Stimulated activated effector memory CD8-positive, alpha-beta T cell treated with anti-CD3 and anti-CD28 coated beads, Interleukin-12 subunit alpha, Interleukin-12 subunit beta, amount 100 ng/mL, for 72 hours (primary cell): ENCODE measurements around the gene RUVBL2.
A peak's percentile ranks its signal among the peaks of the same experiment; 100 is the strongest.
"Not testable (repeated sequence)": the region's sequence is repeated elsewhere in the genome, so short reads cannot be mapped to it uniquely, and the experiment has no call there.

Experiments
- ATAC-seq: fragments of 150-1000 bp; cut with Tn5 transposase; 2 replicates; pipeline ENCODE4 v1.10.0; 2021
- DNase-seq, 2 donors: peaks; one replicate each; pipeline ENCODE4 v3.0.0; 2021 to 2022; ENCODE audit warnings: low spot score in 2 of 2
- H3K27ac Mint-ChIP-seq: one replicate; pipeline ENCODE4 v1.8.0; 2022; ENCODE audit warnings: mild to moderate bottlenecking, mixed read lengths
- H3K36me3 Mint-ChIP-seq: one replicate; pipeline ENCODE4 v1.8.0; 2022; ENCODE audit warnings: mild to moderate bottlenecking, mixed read lengths
- H3K4me1 Mint-ChIP-seq: one replicate; pipeline ENCODE4 v1.8.0; 2022; ENCODE audit warnings: mixed read lengths
- H3K4me3 Mint-ChIP-seq: one replicate; pipeline ENCODE4 v1.8.0; 2022; ENCODE audit warnings: mild to moderate bottlenecking, mixed read lengths
- H3K9me3 Mint-ChIP-seq: one replicate; pipeline ENCODE4 v1.8.0; 2022; ENCODE audit warnings: mixed read lengths

RUVBL2 gene

GRCh38 chr19:49031642-49032301 lies 38.1 kb downstream of the RUVBL2 start, which contains the start of gene CGB2:
Gene CGB2 (plus strand): TSS chr19:49031890. CDS start chr19:49032096, 206 bp downstream.
- H3K4me1 Mint-ChIP-seq, H3K9me3 Mint-ChIP-seq, H3K36me3 Mint-ChIP-seq: not testable (repeated sequence)
- H3K27ac Mint-ChIP-seq: peak within 1 kb of the TSS; percentile 94
- H3K4me3 Mint-ChIP-seq: peak within 1 kb of the TSS; percentile 22
- peak; percentile 58 to 90 for DNase-seq
- peak; percentile 91 for ATAC-seq

- DNase-seq: peak in 1 of 2 donors; percentile 77
- H3K9me3 Mint-ChIP-seq, H3K27ac Mint-ChIP-seq, H3K4me1 Mint-ChIP-seq, H3K36me3 Mint-ChIP-seq, H3K4me3 Mint-ChIP-seq: not testable (repeated sequence)
- peak; percentile 57 for ATAC-seq
Measured at GRCh38 chr19:49036815-49037214, 43.1 kb downstream of the RUVBL2 start, which contains the start of gene CGB1. Gene CGB1 (minus strand): TSS chr19:49036895. CDS start chr19:49036711, 184 bp downstream.

GRCh38 chr19:49038111-49038510 lies 44.4 kb downstream of the RUVBL2 start:
- not testable (repeated sequence) for DNase-seq, H3K4me3 Mint-ChIP-seq, ATAC-seq, H3K4me1 Mint-ChIP-seq, H3K9me3 Mint-ChIP-seq, H3K27ac Mint-ChIP-seq, H3K36me3 Mint-ChIP-seq

GRCh38 chr19:49038557-49039276 lies 45.0 kb downstream of the RUVBL2 start:
- H3K9me3 Mint-ChIP-seq, H3K27ac Mint-ChIP-seq, H3K36me3 Mint-ChIP-seq, H3K4me3 Mint-ChIP-seq, H3K4me1 Mint-ChIP-seq, DNase-seq: not testable (repeated sequence)
- peak; percentile 57 for ATAC-seq

GRCh38 chr19:49039736-49040135 lies 46.0 kb downstream of the RUVBL2 start:
- H3K4me1 Mint-ChIP-seq, ATAC-seq, H3K27ac Mint-ChIP-seq, H3K9me3 Mint-ChIP-seq, DNase-seq, H3K4me3 Mint-ChIP-seq, H3K36me3 Mint-ChIP-seq: not testable (repeated sequence)

- Mint-ChIP-seq H3K9me3 (no peaks in the 10 kb centered on the region), H3K4me3 (no peak overlapping the region), H3K27ac (no peak overlapping the region), H3K36me3 (no peaks in the 10 kb centered on the region), H3K4me1 (no peaks in the 10 kb centered on the region)
- ATAC-seq (no peak), DNase-seq (no peak)
Measured at GRCh38 chr19:49042177-49042576, 48.5 kb downstream of the RUVBL2 start.

GRCh38 chr19:49042666-49043065 lies 49.0 kb downstream of the RUVBL2 start:
- H3K4me3 Mint-ChIP-seq, H3K9me3 Mint-ChIP-seq, ATAC-seq, H3K36me3 Mint-ChIP-seq, DNase-seq, H3K4me1 Mint-ChIP-seq, H3K27ac Mint-ChIP-seq: not testable (repeated sequence)

GRCh38 chr19:49043548-49043947 lies 49.9 kb downstream of the RUVBL2 start, which contains the start of gene CGB5:
Gene CGB5 (plus strand): TSS chr19:49043848. CDS start chr19:49044210, 362 bp downstream.
- H3K4me1 Mint-ChIP-seq, H3K36me3 Mint-ChIP-seq, H3K4me3 Mint-ChIP-seq, DNase-seq, ATAC-seq, H3K27ac Mint-ChIP-seq, H3K9me3 Mint-ChIP-seq: not testable (repeated sequence)

- H3K36me3 Mint-ChIP-seq, H3K4me3 Mint-ChIP-seq, ATAC-seq, H3K27ac Mint-ChIP-seq, H3K4me1 Mint-ChIP-seq, DNase-seq, H3K9me3 Mint-ChIP-seq: not testable (repeated sequence)
Measured at GRCh38 chr19:49049011-49049410, 55.3 kb downstream of the RUVBL2 start, which contains the start of gene CGB8. Gene CGB8 (minus strand): TSS chr19:49049111. CDS start chr19:49048739, 372 bp downstream.

- H3K36me3 Mint-ChIP-seq, H3K4me1 Mint-ChIP-seq, H3K27ac Mint-ChIP-seq: not testable (repeated sequence)
Measured at GRCh38 chr19:49049834-49050233, 56.1 kb downstream of the RUVBL2 start.

GRCh38 chr19:49050376-49051033 lies 56.8 kb downstream of the RUVBL2 start:
- H3K4me3 Mint-ChIP-seq, H3K4me1 Mint-ChIP-seq, H3K36me3 Mint-ChIP-seq, ATAC-seq, H3K9me3 Mint-ChIP-seq, DNase-seq, H3K27ac Mint-ChIP-seq: not testable (repeated sequence)

More at GRCh38 chr19:49049834-49050233, 56.1 kb downstream of the RUVBL2 start:
- H3K4me3 Mint-ChIP-seq, DNase-seq, ATAC-seq, H3K9me3 Mint-ChIP-seq: not testable (repeated sequence)

- H3K27ac Mint-ChIP-seq: no peak overlapping the region
- ATAC-seq: peak; percentile 84
- peak overlapping the region; percentile 88 for H3K4me3 Mint-ChIP-seq
Measured at GRCh38 chr19:49056101-49056901, 62.6 kb downstream of the RUVBL2 start.

GRCh38 chr19:49056902-49057596 lies 63.4 kb downstream of the RUVBL2 start:
- H3K4me3 Mint-ChIP-seq: peak overlapping the region; percentile 88
- H3K27ac Mint-ChIP-seq: peak overlapping the region; percentile 74
- H3K9me3 Mint-ChIP-seq, ATAC-seq, H3K36me3 Mint-ChIP-seq, DNase-seq: not testable (repeated sequence)
- H3K4me1 Mint-ChIP-seq: peaks cover 35% of the 10 kb centered on the region

More at GRCh38 chr19:49056101-49056901, 62.6 kb downstream of the RUVBL2 start:
- Mint-ChIP-seq H3K36me3 (no peaks in the 10 kb centered on the region), H3K4me1 (peaks cover 35% of the 10 kb centered on the region), H3K9me3 (no peaks in the 10 kb centered on the region)
- peak; percentile 49 to 82 for DNase-seq

- no peaks in the 10 kb centered on the region for H3K36me3 Mint-ChIP-seq
- no peaks in the 10 kb centered on the region for H3K9me3 Mint-ChIP-seq
- H3K4me3 Mint-ChIP-seq: peak within 1 kb of the TSS; percentile 88
- peak in 1 of 2 donors; percentile 40 for DNase-seq
- peak; percentile 27 for ATAC-seq
- H3K27ac Mint-ChIP-seq: peak within 1 kb of the TSS; percentile 74
- H3K4me1 Mint-ChIP-seq: peaks cover 35% of the 10 kb centered on the region
Measured at GRCh38 chr19:49057636-49058234, 64.0 kb downstream of the RUVBL2 start, which contains the start of gene CGB7. Gene CGB7 (minus strand): TSS chr19:49057749. CDS start chr19:49055375, 2,374 bp downstream.
